NCI-H1417 (cell line): ENCODE data around the gene IL22.
A peak's percentile ranks its signal among the peaks of the same experiment; 100 is the strongest.

Experiments used
- DNase-seq, 3 experiments: peaks; one replicate each; lab custom pipeline; 2025; lab: John Stamatoyannopoulos, UW

IL22 gene

GRCh38 chr12:68229956-68230355 is 23.4 kb downstream of the IL22 start:
- DNase-seq: peak in 2 of 3 experiments; percentile 11 to 34

GRCh38 chr12:68227356-68227755 is 26.0 kb downstream of the IL22 start:
- DNase-seq: no peak

- no peak for DNase-seq
Observed at GRCh38 chr12:68225576-68226476, 27.6 kb downstream of the IL22 start, which contains the start of gene IL26. Gene IL26 (minus strand): TSS chr12:68225810. CDS start chr12:68225756, 54 bp downstream.

GRCh38 chr12:68224613-68225285 is 28.7 kb downstream of the IL22 start:
- DNase-seq: no peak

GRCh38 chr12:68223067-68223747 is 30.2 kb downstream of the IL22 start:
- DNase-seq: peak; percentile 50 to 87 (median 75)

GRCh38 chr12:68222326-68222725 is 31.1 kb downstream of the IL22 start:
- DNase-seq: peak in 2 of 3 experiments; percentile 35 to 77

- no peak for DNase-seq
Observed at GRCh38 chr12:68221497-68221896, 31.9 kb downstream of the IL22 start.

GRCh38 chr12:68210875-68211274 is 42.5 kb downstream of the IL22 start:
- peak in 1 of 3 experiments; percentile 29 for DNase-seq

- DNase-seq: peak; percentile 33 to 83 (median 82)
Observed at GRCh38 chr12:68209048-68209728, 44.2 kb downstream of the IL22 start.

- peak; percentile 74 to 95 (median 86) for DNase-seq
Observed at GRCh38 chr12:68207276-68207675, 46.1 kb downstream of the IL22 start.

- DNase-seq: peak in 2 of 3 experiments; percentile 38 to 81
Observed at GRCh38 chr12:68206446-68206845, 47.0 kb downstream of the IL22 start.

GRCh38 chr12:68203460-68203875 is 49.9 kb downstream of the IL22 start:
- DNase-seq: no peak

GRCh38 chr12:68200854-68201253 is 52.5 kb downstream of the IL22 start:
- no peak for DNase-seq

GRCh38 chr12:68199127-68199526 is 54.3 kb downstream of the IL22 start:
- peak in 1 of 3 experiments; percentile 25 for DNase-seq

GRCh38 chr12:68198507-68199086 is 54.8 kb downstream of the IL22 start:
- DNase-seq: no peak
